Spinal cord (tissue), 10 donors: ENCODE measurements around the gene SIL1. TPM values are rescaled to one million over a fixed set of nuclear protein-coding genes. Genes with fewer than 3 reads are reported as not detected.
"Not testable (repeated sequence)": the region's sequence is repeated elsewhere in the genome, so short reads cannot be mapped to it uniquely, and the experiment has no call there.

Experiments
- DNase-seq, 6 donors: peaks; one replicate each; pipeline versions ENCODE4 v3.0.0 to v3.0.0-alpha.2; 2013 to 2015; ENCODE audit warnings: low spot score in 6 of 6, low read depth in 4 of 6
- H3K27ac ChIP-seq: one replicate; pipeline ENCODE4 v1.5.1; 2013; ENCODE audit warnings: low read depth, low read length, control low read depth
- H3K27me3 ChIP-seq: one replicate; pipeline ENCODE4 v1.6.1; 2013; ENCODE audit warnings: low read length; ENCODE audit not compliant: control insufficient read depth, insufficient read depth
- H3K36me3 ChIP-seq: one replicate; pipeline ENCODE4 v1.6.1; 2013; ENCODE audit warnings: low read length; ENCODE audit not compliant: control insufficient read depth, insufficient read depth
- H3K4me1 ChIP-seq: one replicate; pipeline ENCODE4 v1.6.1; 2013; ENCODE audit warnings: low read length; ENCODE audit not compliant: control insufficient read depth, insufficient read depth
- H3K4me3 ChIP-seq: one replicate; pipeline ENCODE4 v1.5.1; 2013; ENCODE audit warnings: low read depth, low read length, control low read depth
- H3K9me3 ChIP-seq: one replicate; pipeline ENCODE4 v1.6.1; 2013; ENCODE audit warnings: low read length; ENCODE audit not compliant: control insufficient read depth, insufficient read depth
- WGBS: methylation state at CpG from one replicate; pipeline ENCODE4 v1.1.5; 2013; ENCODE audit warnings: missing lambda C conversion rate; ENCODE audit not compliant: insufficient coverage; 5-methylcytosine and 5-hydroxymethylcytosine counted together
- polyA plus RNA-seq, 2 donors: library from polyadenylated mRNA; unstranded; fragments of 120-200 nt; gene quantifications; one replicate each; pipeline ENCODE4 v1.2.1, GENCODE V29; 2013; ENCODE audit not compliant: insufficient read length in 2 of 2
- total RNA-seq, 2 donors: library from RNA; depleted of rRNA in 1 of 2; stranded (reverse); fragments of 120-200 nt in 1 of 2; fragments of >200 nt in 1 of 2; gene quantifications; one replicate each; pipeline versions ENCODE4 v1.2.3 to v1.2.4, GENCODE V29; 2013 to 2014
- donor health status: healthy.

The SIL1 gene
- total and polyA plus RNA-seq, 4 donors, result 18.8 to 53.7 (median 30.7) TPM

DNA sequence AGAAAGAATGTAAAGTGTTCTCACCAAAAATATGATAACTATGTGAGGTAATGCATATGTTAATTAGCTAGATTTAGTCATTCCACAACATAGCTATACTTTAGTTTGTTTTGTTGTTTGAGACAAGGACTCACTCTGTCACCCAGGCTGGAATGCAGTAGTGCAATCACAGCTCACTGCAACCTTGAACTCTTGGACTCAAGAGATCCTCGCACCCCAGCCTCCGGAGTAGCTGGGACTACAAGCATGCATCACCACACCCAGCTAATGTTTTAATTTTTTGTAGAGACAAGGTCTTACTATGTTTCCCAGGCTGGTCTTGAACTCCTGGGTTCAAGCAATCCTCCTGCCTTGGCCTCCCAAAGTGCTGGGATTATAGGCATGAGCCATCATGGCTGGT lies 124.2 kb downstream of the SIL1 start:
- no CpG with 5 or more reads among the region's 2 CpGs for WGBS
- H3K27me3 ChIP-seq, result not testable (repeated sequence)

DNA sequence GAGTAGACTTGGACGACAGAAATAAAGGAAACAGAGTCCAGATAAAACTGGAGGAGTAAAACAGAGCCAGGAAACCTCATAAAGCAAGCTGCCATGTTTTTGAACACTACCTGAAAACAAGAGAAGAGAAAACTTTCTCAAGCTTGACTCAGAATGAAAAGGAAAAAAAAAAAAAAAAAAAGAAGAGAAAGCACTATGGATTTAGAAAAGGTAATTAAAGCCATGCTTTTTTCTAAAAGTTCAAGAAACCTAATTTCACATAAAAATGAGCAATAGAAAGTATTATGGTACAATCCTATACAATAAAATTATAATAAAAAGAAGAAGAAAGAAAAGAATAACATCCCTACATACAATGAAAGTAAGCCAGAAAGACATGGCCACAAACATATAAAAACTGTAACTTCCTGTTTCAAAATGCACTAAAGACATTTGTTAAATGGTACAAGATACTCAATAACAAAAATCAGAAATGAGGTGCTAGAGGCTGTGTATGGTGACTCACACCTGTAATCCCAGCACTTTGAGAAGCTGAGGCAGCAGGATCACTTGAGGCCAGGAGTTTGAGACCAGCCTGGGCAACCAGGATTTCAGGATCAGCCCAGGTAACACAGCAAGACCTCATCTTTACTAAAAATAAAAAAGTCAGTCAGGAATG lies 129.5 kb downstream of the SIL1 start:
- Histone ChIP-seq H3K9me3 (no peaks in the 10 kb centered on the region), H3K27me3 (no peaks in the 10 kb centered on the region), H3K4me3 (no peak overlapping the region), H3K36me3 (no peaks in the 10 kb centered on the region), H3K4me1 (peaks cover 4% of the 10 kb centered on the region), H3K27ac (no peak overlapping the region)
- whole genome bisulfite sequencing, result 80% methylated on average over 1 of the region's 1 CpG
- DNase-seq, result no peak

More for the DNA sequence above, 124.2 kb downstream of the SIL1 start:
- H3K27ac ChIP-seq, H3K4me3 ChIP-seq, H3K4me1 ChIP-seq, H3K36me3 ChIP-seq, H3K9me3 ChIP-seq, DNase-seq: not testable (repeated sequence)

DNA sequence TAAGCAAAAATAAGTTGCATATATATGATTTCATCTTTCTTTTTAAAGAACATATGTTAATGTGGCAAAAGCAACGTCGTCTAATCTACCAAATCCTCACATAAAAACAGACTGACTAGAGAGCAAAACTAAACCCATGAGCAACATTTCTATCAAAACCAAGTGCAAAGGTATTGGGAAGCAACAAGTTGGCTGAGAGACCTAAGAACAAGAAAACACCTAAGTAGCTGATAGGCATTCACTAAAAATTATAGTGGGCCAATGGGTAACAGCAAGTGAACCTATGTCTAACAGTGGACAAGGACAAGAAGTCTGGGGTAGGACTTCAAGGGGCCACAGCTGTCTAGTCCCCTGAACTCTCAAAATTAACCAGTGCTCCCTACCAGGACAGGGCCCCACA lies 130.1 kb downstream of the SIL1 start:
- Histone ChIP-seq H3K36me3 (no peaks in the 10 kb centered on the region), H3K4me1 (peaks cover 4% of the 10 kb centered on the region), H3K27me3 (no peaks in the 10 kb centered on the region), H3K27ac (no peak overlapping the region), H3K9me3 (no peaks in the 10 kb centered on the region), H3K4me3 (no peak overlapping the region)
- no CpG with 5 or more reads among the region's 2 CpGs for WGBS
- DNase-seq, result no peak

DNA sequence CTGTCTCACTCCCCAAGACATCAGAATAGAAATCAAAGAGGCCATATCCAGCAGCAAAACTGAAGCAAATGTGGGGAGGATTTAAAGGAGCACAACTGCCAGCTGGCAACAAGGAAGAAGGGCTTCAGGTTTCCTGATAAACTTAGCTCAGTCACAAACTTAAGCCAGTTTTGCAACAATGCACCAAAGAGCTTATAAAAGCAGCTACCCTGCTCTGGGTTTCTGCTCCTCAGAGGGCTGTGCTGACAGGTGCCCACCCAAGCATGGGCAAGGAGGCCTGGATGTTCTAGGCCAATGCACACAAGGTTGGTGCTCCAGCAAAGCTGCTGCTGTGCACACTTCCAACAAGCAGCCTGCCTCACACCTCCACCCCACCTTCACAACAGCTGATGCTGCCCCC lies 132.9 kb downstream of the SIL1 start:
- Histone ChIP-seq H3K4me3 (no peak overlapping the region), H3K27ac (no peak overlapping the region), H3K27me3 (no peaks in the 10 kb centered on the region), H3K36me3 (no peaks in the 10 kb centered on the region), H3K4me1 (peaks cover 17% of the 10 kb centered on the region), H3K9me3 (no peaks in the 10 kb centered on the region)
- DNase-seq, result peak in 1 of 6 donors; percentile 21

DNA sequence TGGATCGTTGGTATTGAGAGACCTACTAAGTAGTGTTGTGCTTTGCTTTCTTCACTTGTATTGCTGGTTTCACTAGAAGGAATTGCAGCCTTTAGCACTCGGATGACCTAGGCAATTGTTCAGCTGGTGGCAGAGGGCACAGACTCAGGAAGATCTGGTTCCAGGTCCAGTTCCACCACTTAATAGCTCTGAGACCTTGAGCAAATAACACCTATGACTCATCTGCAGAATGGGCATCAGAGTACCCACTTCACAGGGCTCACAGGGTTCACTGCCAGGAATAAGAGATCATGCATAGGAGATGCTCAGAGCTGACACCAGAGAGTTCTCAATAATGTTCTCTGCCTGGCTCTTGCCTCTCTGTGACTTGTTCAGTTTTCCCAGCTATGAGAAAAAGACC lies 133.6 kb downstream of the SIL1 start:
- Histone ChIP-seq H3K4me3 (no peak overlapping the region), H3K4me1 (peaks cover 17% of the 10 kb centered on the region), H3K27ac (no peak overlapping the region), H3K27me3 (no peaks in the 10 kb centered on the region), H3K9me3 (no peaks in the 10 kb centered on the region), H3K36me3 (no peaks in the 10 kb centered on the region)
- no peak for DNase-seq
- WGBS, result 92% methylated on average over 2 of the region's 2 CpGs

DNA sequence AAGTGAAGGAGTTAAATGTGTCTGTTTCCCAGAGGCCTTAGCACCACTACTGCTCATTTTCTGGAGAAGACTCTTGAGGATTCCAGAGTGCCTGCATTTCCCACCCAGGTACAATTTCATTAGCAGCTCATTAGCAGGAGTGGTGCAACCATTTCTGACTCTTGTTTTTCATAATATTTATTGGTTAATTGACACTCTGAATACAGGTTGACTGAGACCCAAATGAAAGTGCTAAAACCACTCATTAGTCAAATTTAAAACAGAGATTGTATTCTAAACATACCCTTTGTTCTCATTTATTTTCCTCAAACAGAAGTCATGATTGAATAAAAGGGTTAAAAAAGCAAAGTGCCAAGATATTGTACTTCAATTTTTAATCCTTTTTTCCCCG lies 134.5 kb downstream of the SIL1 start:
- no peaks in the 10 kb centered on the region for H3K36me3 ChIP-seq
- H3K4me1 ChIP-seq, result peaks cover 17% of the 10 kb centered on the region
- H3K27ac ChIP-seq, result no peak overlapping the region
- no peaks in the 10 kb centered on the region for H3K27me3 ChIP-seq
- H3K4me3 ChIP-seq, result no peak overlapping the region
- H3K9me3 ChIP-seq, result no peaks in the 10 kb centered on the region
- 67% methylated on average over 1 of the region's 1 CpG for WGBS
- peak in 1 of 6 donors; percentile 57 for DNase-seq

DNA sequence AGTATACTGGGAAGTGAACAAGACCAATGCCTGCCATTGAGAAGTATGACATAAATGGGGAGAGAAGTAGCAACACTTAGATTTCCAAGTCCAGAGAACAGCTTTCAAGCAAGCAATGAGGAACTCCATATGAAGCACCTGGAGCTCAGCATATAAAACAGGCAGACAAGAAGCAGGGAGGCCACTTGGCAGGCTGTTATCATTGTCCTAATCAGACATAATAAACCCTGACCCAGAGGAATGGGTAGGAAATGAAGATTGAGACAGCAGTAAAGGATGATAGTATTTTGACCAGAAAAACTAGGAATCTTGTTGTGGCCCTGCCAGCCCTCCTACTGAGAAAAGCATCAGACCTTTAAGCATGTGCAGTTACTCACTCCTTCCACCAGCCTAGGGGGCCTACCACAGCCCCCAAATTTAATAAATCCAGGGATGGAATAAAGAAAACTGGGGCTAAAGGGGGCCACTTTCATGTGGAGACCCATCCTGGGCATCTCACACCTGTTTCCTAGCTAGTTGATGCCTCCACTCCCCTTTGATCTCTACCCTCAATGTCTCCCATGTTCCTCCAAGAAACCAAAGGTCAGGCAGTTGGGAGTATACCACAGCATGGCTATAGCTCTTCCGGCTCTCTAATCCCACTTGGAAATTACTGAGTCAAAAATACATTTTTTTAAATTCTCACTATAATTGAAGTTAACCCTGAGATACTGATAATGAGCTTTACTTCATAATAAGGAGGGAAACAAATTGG lies 135.1 kb downstream of the SIL1 start:
- H3K4me1 ChIP-seq, result peaks cover 17% of the 10 kb centered on the region
- no peak overlapping the region for H3K4me3 ChIP-seq
- H3K27me3 ChIP-seq, result no peaks in the 10 kb centered on the region
- no CpG with 5 or more reads among the region's 1 CpG for whole genome bisulfite sequencing
- no peak overlapping the region for H3K27ac ChIP-seq
- no peak for DNase-seq
- H3K36me3 ChIP-seq, result no peaks in the 10 kb centered on the region
- no peaks in the 10 kb centered on the region for H3K9me3 ChIP-seq

DNA sequence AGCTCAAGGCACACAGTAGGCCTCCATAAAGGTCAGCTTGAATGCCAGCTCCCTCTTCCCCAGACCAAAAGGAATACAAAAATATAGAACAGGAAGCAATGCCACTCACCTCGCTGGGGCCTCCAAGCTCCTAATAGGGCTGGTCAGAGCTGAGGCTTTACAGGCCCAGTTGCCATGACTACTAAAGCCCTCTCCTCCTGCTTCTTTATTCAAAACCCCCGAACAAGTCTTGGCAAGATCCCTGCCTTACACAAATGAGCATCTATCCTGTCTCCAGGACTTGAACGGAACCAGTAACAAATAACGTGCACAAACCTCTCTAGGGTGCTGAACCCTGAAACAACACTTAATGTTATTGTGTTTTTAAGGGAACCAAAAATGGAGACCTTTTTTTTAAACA lies 136.3 kb downstream of the SIL1 start:
- peaks cover 17% of the 10 kb centered on the region for H3K4me1 ChIP-seq
- peak; percentile 38 to 93 (median 70) for DNase-seq
- no peaks in the 10 kb centered on the region for H3K27me3 ChIP-seq
- no peaks in the 10 kb centered on the region for H3K36me3 ChIP-seq
- WGBS, result 13% methylated on average over 2 of the region's 4 CpGs
- H3K4me3 ChIP-seq, result no peak overlapping the region
- H3K27ac ChIP-seq, result peak overlapping the region; percentile 62
- H3K9me3 ChIP-seq, result no peaks in the 10 kb centered on the region

DNA sequence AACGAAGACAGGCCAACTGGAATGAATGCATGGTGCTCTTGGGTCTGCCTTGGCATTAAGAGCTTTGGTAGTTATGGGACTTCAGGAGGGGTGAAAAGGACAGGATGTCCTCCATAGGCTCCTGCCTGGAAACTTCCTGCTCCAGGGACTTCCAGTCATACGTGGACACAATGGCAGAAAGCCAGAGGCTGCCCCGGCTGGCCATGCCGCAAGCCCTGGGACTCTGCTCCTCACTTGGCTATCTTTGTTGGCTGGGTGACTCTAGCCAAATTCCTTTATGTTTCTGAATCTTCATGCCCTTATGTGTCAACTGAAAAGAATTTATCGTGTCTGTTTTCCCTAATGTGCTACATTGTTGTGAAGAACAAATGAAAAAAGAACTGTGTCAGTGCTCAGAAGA lies 136.9 kb downstream of the SIL1 start:
- Histone ChIP-seq H3K36me3 (no peaks in the 10 kb centered on the region), H3K4me3 (no peak overlapping the region), H3K27ac (peak overlapping the region; percentile 62), H3K27me3 (no peaks in the 10 kb centered on the region), H3K9me3 (no peaks in the 10 kb centered on the region), H3K4me1 (peaks cover 17% of the 10 kb centered on the region)
- 44% methylated on average over 4 of the region's 5 CpGs for WGBS
- DNase-seq, result peak in 2 of 6 donors; percentile 7 to 41

DNA sequence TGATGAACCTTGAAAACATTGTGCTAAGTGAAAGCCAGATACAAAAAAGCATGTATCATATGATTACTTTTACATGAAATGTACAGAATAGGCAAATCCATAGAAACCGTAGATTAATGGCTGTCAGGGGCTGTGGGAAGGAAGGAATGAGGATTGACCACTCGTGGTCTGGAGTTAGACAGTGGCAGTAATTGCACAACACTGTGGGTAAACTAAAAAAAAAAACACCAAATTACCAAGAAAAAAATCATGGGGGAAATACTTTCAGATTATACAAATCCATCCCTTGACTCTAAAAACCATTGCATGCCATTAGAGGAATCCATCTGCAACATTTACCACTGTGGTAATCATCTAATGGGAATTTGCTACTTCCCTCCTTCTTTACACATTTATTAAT lies 140.0 kb downstream of the SIL1 start:
- peaks cover 13% of the 10 kb centered on the region for H3K4me1 ChIP-seq
- WGBS, result no CpG with 5 or more reads among the region's 2 CpGs
- H3K27ac ChIP-seq, result no peak overlapping the region
- H3K9me3 ChIP-seq, result no peaks in the 10 kb centered on the region
- no peaks in the 10 kb centered on the region for H3K27me3 ChIP-seq
- no peak for DNase-seq
- H3K4me3 ChIP-seq, result no peak overlapping the region
- H3K36me3 ChIP-seq, result no peaks in the 10 kb centered on the region
